Lower leg skin (tissue), 4 donors: Measurements from ENCODE around the gene HERC5. TPM values are rescaled to one million over a fixed set of nuclear protein-coding genes. Genes with fewer than 3 reads are reported as not detected.

ENCODE experiments used
- DNase-seq, 2 donors: peaks; one replicate each; pipeline ENCODE4 v3.0.0-alpha.2; 2019; ENCODE audit warnings: low spot score in 2 of 2
- H3K4me3 ChIP-seq: fragments of 200-600 bp; sonication (generic); 2 replicates; pipeline ENCODE4 v1.5.1; 2017; ENCODE audit warnings: mild to moderate bottlenecking, low read depth; ENCODE audit not compliant: poor library complexity, severe bottlenecking
- CTCF ChIP-seq, 3 donors: fragments of 450-650 bp; IDR thresholded peaks; one replicate each; pipeline ENCODE4 v1.5.1; 2016; ENCODE audit warnings: antibody characterized with exemption in 3 of 3, mild to moderate bottlenecking in 3 of 3, moderate library complexity in 2 of 3
- POLR2A ChIP-seq, 2 donors: fragments of 450-650 bp; IDR thresholded peaks; one replicate each; pipeline ENCODE4 v1.6.1; 2016 to 2017; ENCODE audit warnings: antibody characterized with exemption in 2 of 2, mild to moderate bottlenecking in 1 of 2, moderate library complexity in 1 of 2
- WGBS, 2 donors: methylation state at CpG; one replicate each; pipeline ENCODE4 v1.1.5; 2018; 5-methylcytosine and 5-hydroxymethylcytosine counted together
- intact Hi-C: fragments of 100-400 bp; cut with DNase I; formaldehyde crosslinking; loops from one replicate; pipeline ENCODE4 v1.15.0; 2023; ENCODE audit warnings: low total_unique reads
- total RNA-seq, 4 donors: library from RNA; depleted of rRNA; stranded (reverse); fragments of >200 nt; gene quantifications; one replicate each; pipeline ENCODE4 v1.1.0, GENCODE V29; 2016

Gene HERC5
- total RNA-seq, 4 donors from 2014 or later = 0.51 to 2.7 (median 1.9) TPM

DNA sequence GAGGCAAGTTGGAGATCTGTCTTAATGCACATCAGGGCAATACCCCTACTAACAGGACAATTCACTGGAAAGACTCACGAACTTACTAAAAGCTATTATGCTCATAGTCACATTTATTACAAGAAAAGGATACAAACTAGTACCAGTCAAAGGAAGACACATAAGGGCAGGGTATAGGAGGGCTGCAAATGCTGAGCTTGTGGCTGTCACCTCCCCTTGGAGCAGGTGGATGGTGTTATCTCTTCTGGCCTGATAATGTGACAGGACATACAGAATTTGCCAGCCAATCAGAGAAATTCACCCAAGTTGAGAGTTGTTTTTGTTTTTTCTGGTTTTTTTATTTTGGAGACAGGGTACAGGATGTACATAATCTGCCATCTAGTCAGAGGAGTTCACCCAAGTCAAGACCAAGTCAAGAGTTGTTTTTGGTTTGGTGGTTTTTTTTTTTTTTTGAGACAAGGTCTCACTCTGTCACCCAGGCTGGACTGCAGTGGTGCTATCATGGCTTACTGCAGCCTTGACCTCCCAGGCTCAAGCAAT lies 8.8 kb downstream of the HERC5 start:
- no peak overlapping the region for H3K4me3 ChIP-seq
- TF ChIP-seq CTCF (IDR thresholded peaks at IDR 0.05) = no peak
- TF ChIP-seq POLR2A (IDR thresholded peaks at IDR 0.05) = no peak
- intact Hi-C loops = no loop called here
- 94 to 100% methylated on average over 1 of the region's 1 CpG for WGBS, 2 donors
- DNase-seq = no peak

DNA sequence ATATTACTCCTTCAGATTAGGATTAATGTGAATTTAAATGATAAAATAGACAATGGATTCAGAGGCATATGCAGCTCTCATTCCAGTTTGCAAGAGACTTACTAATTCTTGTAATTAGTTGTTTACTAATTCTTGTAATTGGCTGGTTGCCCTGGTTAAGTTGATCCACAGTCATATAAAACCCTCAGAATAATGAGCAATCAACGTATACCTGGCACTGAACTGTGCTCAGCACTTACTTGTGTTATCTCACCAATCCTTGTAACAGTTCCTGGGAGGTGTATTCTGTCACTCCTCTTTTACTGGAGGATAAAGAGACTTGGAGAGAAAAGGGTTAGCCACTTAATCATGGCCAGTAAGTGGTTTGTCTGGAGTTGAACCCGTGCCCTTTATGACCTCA lies 10.5 kb downstream of the HERC5 start:
- intact Hi-C loops = no loop called here
- DNase-seq = no peak
- TF ChIP-seq CTCF (IDR thresholded peaks at IDR 0.05) (no peak), POLR2A (IDR thresholded peaks at IDR 0.05) (no peak)
- no peak overlapping the region for H3K4me3 ChIP-seq
- 71% methylated on average over 2 of the region's 2 CpGs for WGBS, 2 donors

- TF ChIP-seq CTCF (IDR thresholded peaks at IDR 0.05) = no peak
- H3K4me3 ChIP-seq = no peak overlapping the region
- DNase-seq = no peak
- intact Hi-C loops = no loop called here
- WGBS, 2 donors = 84 to 92% methylated on average over 4 to 5 of the region's 5 CpGs
Measured at GRCh38 chr4:88477229-88477860, 20.4 kb downstream of the HERC5 start.

DNA sequence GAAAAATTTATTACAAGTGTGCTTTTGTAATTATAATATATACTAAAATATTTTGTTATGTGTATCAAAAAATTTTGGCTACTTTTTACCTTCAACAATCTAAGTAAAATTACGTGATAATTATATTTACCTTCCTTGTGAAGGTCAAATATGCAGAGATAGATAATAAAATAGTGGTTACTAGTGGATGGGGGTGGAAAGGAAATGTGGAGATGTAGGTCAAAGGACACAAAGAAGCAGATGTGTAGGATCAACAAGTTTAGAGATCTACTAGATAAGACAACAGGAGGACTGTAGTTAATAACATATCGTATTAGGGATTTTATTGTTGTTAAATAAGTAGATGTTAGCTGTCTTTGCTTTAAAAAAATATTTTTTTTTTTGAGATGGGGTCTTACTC lies 21.3 kb downstream of the HERC5 start:
- H3K4me3 ChIP-seq = no peak overlapping the region
- 91 to 92% methylated on average over 2 of the region's 2 CpGs for WGBS, 2 donors
- intact Hi-C loops = no loop called here
- TF ChIP-seq CTCF (IDR thresholded peaks at IDR 0.05) (no peak), POLR2A (IDR thresholded peaks at IDR 0.05) (no peak)
- no peak for DNase-seq

GRCh38 chr4:88481537-88481936 lies 24.6 kb downstream of the HERC5 start:
- WGBS, 2 donors = 28 to 46% methylated on average over 1 of the region's 1 CpG
- no peak overlapping the region for H3K4me3 ChIP-seq
- DNase-seq = no peak
- intact Hi-C loops = no loop called here
- no peak for TF ChIP-seq POLR2A (IDR thresholded peaks at IDR 0.05)
- TF ChIP-seq CTCF (IDR thresholded peaks at IDR 0.05) = no peak
